HG03457 (cell line): ENCODE measurements around the gene MPP4.

ENCODE experiments used
- ATAC-seq: cut with Tn5 transposase; IDR thresholded peaks from one replicate; pipeline ENCODE4 v1.9.1; 2021; ENCODE audit warnings: moderate number of reproducible peaks; ENCODE audit not compliant: unreplicated experiment

MPP4 gene

DNA sequence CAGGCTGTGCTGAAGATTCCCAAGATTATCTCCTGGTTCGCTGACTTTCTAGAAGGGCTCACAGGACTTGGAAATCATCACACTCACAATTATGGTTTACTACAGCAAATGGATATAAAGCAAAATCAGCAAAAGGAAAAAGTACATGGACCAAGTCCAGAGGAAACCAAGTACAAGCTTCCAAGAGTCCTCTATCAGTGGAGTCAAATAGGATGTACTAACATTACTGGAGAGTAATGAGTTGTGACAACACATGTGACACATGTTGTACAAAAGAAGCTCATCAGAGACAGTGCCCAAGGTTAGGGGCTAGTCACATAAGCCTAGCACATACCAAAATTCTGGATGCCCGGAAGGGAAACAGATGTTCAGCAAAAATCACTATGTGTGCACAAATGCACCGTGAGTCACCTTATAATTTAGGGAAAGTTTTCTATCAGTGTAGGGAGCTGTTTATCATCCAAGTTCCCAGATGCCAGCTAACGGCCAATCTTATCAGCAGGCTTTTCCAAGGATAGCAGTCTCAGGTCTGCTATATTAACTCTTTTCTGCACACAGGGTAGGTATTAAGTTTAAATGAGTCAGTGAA lies 64.7 kb downstream of the MPP4 start:
- ATAC-seq, result no peak

DNA sequence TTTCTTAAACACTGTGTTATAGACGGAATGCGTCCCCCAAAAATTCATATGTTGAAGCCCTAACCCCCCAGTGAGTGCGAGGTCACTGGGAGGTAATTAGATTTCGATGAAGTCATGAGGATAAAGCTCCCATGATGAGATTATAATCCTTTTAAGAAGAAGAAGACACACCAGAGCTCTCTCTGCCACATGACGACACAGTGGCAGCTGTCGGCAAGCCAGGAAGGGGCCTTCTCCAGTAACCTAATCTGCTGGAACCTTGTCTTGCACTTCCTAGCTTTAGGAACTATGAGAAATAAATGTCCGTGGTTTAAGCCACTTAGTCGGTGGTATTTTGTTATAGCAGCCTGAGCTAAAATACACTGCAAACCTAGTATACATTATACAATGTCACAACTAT lies 67.4 kb downstream of the MPP4 start:
- ATAC-seq, result no peak

DNA sequence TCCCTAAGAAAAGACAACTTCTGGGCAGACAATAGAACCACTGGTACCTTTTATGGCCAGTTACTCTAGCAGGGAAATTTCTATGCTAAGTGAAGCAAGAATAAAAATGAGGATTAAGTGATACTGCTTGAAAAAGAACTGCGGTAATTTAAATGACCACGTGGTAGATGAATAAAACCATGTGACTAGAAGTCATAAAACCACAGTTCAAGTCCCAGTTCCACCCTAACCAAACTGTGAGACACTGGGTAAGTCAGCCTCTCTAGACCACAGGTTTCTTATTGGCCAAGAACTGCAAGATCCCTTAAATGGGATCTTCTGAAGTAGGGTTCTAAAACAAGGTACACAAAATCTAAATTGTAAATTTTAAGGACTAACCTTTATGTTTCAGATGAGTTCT lies 67.9 kb downstream of the MPP4 start:
- ATAC-seq, result no peak

DNA sequence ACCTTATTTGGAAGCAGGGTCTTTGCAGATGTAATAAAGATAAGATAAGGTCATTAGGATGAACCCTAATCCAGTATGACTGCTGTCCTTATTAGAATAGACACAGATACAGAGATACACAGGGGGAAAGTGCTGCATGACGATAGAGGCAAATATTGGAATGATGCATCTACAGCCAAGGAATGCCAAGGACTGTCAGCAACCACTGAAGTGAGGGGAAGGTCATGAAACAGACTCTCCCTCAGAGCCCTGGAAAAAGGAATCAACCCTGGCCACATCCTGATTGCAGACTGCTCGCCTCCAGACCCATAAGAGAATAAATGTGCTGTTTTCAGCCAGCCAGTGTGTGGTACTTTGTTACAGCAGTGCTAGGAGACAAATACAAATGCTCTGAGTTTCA lies 69.9 kb downstream of the MPP4 start:
- no peak for ATAC-seq

DNA sequence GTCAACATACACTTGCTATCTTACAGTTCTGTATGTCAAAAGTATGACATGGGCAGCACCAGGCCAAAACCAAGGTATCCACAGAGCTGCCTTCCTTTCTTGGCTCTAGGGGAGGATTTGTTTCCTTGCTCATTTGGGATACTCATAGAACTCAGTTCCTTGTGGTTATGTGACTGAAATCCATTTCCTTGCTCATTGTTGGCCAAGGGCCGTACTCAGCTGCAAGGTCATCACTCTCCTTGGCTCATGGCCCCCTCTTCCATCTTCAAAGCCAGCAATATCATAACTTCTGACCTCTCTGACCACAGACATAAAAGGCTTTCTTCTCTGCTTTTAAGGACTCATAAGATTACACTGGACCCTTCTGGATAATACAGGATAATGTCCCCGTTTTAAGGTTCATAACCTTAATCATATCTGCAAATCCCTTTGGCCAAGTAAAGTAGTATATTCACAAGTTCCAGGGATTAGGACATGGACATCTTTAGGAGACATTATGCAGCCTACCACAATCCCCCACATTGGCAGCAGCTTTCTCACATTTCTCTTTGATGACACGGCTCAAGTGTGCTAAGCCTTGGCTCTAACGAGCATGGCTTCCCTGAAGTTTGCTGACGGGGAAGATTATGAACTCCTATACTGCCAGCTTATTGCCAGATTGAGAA lies 76.0 kb downstream of the MPP4 start:
- no peak for ATAC-seq

DNA sequence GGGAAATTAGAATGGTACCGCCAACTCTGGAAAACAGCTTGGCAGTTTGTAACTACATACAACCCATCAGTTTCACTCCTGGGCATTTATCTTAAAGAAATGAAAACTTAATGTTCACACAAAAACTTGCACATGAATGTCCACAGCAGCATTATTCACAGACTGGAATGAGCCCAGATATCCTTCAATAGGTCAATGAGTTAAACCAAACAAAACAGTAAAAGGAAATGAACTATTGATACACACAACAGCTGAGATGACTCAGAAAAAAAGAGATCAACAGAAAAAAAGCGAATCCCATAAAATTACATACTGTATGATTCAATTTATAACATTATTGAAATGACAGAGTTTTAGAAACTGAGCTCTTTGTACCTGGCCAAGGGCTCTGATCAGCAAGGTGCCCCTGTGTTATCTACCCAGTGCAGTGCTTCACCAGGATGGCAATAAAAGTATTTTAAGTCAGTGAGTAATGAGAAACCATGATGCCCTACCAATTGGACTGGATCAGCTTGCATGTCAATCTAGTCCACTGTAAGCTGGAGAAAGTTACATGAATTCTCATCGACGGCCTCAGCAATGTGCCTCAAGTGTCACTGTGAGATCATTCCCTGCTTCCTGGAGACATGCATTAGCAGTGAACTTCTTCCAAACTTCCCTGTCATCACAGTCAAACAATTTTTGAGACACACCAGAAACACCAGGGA lies 77.0 kb downstream of the MPP4 start:
- ATAC-seq, result no peak

DNA sequence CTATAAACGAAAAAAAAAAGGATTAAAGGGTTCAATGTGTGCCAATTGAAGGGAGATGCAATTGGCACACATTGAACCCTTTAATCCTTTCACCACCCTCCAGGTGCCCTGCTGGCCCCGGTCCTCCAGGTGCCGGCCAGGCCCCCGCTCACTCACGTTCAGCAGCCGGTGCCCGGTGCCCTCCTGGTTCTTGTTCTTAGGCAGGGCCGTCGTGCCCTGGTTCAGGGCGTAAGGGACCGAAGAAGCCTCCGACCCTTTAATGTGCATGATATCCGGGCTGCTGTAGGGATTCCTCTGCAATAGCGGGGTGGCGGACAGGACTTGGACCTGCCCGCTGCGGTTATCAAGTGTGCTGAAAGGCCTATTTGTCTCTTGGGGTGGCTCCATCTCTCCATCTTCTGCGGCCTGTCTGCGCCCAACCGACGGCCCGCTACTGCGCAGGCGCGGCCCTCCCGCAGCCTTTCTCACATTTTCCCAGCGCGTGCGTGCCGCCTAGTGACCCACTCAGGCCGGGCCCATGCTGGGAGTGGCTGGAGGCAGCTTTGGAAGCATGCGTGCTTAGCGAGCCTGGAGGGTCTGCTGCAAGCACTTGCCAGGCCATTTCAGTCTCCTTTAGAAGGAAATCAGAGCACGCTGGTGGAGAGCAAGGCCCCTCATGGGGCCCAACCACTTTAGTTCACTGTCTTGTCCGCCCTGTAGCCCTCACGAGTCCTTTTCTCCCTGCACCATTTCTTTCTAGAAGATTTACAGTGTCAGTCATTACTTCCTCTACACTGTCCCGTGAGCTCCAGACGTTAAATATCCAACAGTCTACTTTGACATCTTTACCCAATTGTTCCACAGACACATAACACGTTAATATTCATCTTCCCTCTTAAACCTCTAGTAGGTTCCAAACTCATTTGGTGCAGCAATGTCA lies 79.4 kb downstream of the MPP4 start:
- no peak for ATAC-seq

DNA sequence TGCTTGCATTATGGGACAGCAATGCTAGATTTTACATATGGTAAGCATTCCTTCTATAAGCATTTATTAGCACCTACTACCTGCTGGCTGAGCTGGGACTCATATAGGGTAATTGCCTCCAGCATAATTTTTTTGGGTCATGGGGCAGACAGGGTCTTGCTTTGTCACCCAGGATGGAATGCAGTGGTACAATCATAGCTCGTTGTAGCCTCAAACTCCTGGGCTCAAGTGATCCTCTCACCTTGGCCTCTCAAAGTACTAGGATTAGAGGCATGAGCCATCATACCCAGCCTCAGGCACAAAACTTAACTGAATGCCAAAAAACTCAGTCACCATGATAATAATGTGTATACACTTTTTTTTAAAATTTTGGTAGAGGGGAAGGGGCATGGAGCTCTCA lies 90.4 kb downstream of the MPP4 start:
- no peak for ATAC-seq

DNA sequence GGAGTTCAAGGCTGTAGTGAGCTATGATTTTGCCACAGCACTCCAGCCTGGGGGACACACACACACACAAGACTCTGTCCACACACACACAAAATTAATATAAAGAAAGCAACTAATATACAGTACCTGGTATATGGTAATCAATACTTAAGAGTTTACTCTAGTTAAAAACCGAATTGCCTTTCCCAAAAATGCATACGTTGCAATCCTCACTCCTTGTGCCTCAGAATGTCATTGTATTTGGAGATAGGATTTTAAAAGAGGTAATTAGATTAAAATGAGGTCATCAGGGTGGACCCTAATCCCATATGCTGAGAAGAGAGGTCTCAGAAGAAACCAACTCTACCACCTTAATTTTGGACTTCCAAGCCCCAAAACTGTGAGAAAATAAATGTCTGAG lies 90.9 kb downstream of the MPP4 start:
- ATAC-seq, result no peak

DNA sequence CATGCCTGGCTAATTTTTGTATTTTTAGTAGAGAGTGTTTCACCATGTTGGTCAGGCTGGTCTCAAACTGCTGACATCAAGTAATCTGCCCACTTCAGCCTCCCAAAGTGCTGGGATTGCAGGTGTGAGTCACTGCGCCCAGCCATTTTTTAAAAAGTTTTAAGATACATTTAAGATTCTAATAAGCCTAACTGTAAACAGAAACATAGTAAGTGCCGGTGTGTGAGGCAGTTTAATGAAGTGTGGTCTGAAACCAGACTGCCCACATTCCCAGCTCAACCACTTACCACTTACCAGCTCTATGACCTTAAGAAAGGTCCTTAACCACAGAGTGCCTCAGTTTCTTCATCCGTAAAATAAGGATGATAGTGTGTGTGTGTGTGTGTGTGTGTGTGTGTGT lies 97.5 kb downstream of the MPP4 start:
- ATAC-seq, result no peak

DNA sequence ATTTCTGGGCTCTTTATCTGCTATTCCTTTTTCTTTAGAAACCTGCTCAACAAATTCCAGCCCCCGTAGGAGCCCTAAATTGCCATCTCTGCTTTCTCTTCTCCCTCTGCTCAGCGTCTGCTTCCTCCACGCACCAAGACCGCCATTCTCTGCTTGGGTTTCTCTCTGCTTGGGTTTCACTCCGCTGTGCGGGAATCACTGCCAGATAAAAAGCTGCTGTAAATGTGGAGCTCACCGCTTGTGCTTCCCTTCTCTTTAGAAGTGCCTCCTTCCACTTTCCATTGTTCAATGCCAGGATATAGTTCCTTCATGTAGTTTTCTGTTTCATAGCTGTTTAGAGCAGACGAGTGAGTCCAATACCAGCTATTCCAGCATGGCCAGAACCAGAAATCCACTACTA lies 101.0 kb downstream of the MPP4 start:
- ATAC-seq, result no peak
